H1 (cell line): Measurements from ENCODE around the gene RSPH9. TPM values are rescaled to one million over a fixed set of nuclear protein-coding genes. Genes with fewer than 3 reads are reported as not detected.

ENCODE experiments used
- CTCF ChIA-PET: fragments of 300-600 bp; sonication (Branson Sonifier 250); formaldehyde crosslinking; loops from one replicate; lab custom pipeline; 2021; ENCODE audit not compliant: partially characterized antibody; lab: Charles Lee
- POLR2A ChIA-PET: fragments of 300-600 bp; sonication (Branson Sonifier 250); formaldehyde crosslinking; loops from one replicate; lab custom pipeline; 2021; ENCODE audit warnings: inconsistent platforms; ENCODE audit not compliant: partially characterized antibody; lab: Charles Lee
- DNase-seq, 2 experiments: peaks; one replicate each; pipeline versions ENCODE4 v3.0.0 to v3.0.0-alpha.2; 2010 to 2022; ENCODE audit warnings: low spot score in 2 of 2, low read depth in 1 of 2, mixed read lengths in 1 of 2
- FAIRE-seq: peaks from 2 replicates; lab custom pipeline; 2011; peaks lifted over from hg19 to GRCh38; lab: Jason Lieb, UNC
- H2AFZ ChIP-seq: 2 replicates; pipeline ENCODE4 v1.8.1; 2012; ENCODE audit warnings: low read length, inconsistent platforms
- H2AK5ac ChIP-seq: 2 replicates; pipeline ENCODE4 v1.6.1; 2013; ENCODE audit warnings: low read depth, low read length
- H2BK120ac ChIP-seq: replicated peaks from 2 replicates; pipeline ENCODE3; 2013; ENCODE audit warnings: low read depth, low read length, inconsistent platforms
- H2BK12ac ChIP-seq: 2 replicates; pipeline ENCODE4 v1.6.1; 2013; ENCODE audit warnings: low read depth, low read length
- H2BK15ac ChIP-seq: 2 replicates; pipeline ENCODE4 v1.6.1; 2013; ENCODE audit warnings: low read length
- H2BK20ac ChIP-seq: 2 replicates; pipeline ENCODE4 v1.6.1; 2013; ENCODE audit warnings: low read length
- H2BK5ac ChIP-seq: 2 replicates; pipeline ENCODE4 v1.6.1; 2013; ENCODE audit warnings: low read depth, low read length
- H3K14ac ChIP-seq: 2 replicates; pipeline ENCODE4 v1.6.1; 2013; ENCODE audit warnings: inconsistent platforms; ENCODE audit not compliant: insufficient read length
- H3K18ac ChIP-seq: 2 replicates; pipeline ENCODE4 v1.6.1; 2013; ENCODE audit warnings: low read length; ENCODE audit errors: extremely low read depth
- H3K23ac ChIP-seq: 2 replicates; pipeline ENCODE4 v1.6.1; 2013; ENCODE audit warnings: inconsistent platforms; ENCODE audit not compliant: insufficient read length
- H3K23me2 ChIP-seq: 2 replicates; pipeline ENCODE4 v1.6.1; 2013; ENCODE audit warnings: low read depth, low read length
- H3K27ac ChIP-seq: 2 replicates; pipeline ENCODE4 v1.6.1; 2011; ENCODE audit warnings: low read depth, low read length, inconsistent platforms
- H3K27me3 ChIP-seq, 4 experiments: replicated peaks in 1 of 4; 1 replicate in 1 of 4; 2 replicates in 3 of 4; pipeline versions ENCODE4 v1.6.1 to v1.8.1; 2011 to 2013; ENCODE audit warnings: low read length in 3 of 4, mild to moderate bottlenecking in 3 of 4, inconsistent platforms in 2 of 4, mixed read lengths in 2 of 4, moderate library complexity in 1 of 4; ENCODE audit not compliant: control insufficient read depth in 3 of 4, insufficient read depth in 3 of 4; ENCODE audit errors: extremely low read depth in 1 of 4
- H3K36me3 ChIP-seq, 4 experiments: 2 replicates each; pipeline versions ENCODE4 v1.6.1 to v1.8.1; 2011 to 2013; ENCODE audit warnings: mild to moderate bottlenecking in 4 of 4, low read length in 3 of 4, moderate library complexity in 2 of 4, control low read depth in 1 of 4, inconsistent platforms in 1 of 4; ENCODE audit not compliant: insufficient read depth in 4 of 4, control insufficient read depth in 2 of 4
- H3K4ac ChIP-seq: replicated peaks from 2 replicates; pipeline ENCODE3; 2013; ENCODE audit warnings: low read length, low read depth, mixed read lengths, inconsistent platforms; ENCODE audit not compliant: insufficient read length
- H3K4me1 ChIP-seq, 4 experiments: replicated peaks in 1 of 4; 1 replicate in 1 of 4; 2 replicates in 3 of 4; pipeline versions ENCODE4 v1.6.1 to v1.8.1; 2011 to 2013; ENCODE audit warnings: low read length in 3 of 4, inconsistent platforms in 2 of 4, mixed read lengths in 1 of 4; ENCODE audit not compliant: insufficient read depth in 4 of 4, control insufficient read depth in 3 of 4
- H3K4me2 ChIP-seq, 2 experiments: 2 replicates each; pipeline versions ENCODE4 v1.6.1 to v1.8.1; 2011 to 2013; ENCODE audit warnings: low read depth in 2 of 2, low read length in 2 of 2, control low read depth in 1 of 2, inconsistent platforms in 1 of 2, mild to moderate bottlenecking in 1 of 2; ENCODE audit not compliant: insufficient read depth in 1 of 2
- H3K4me3 ChIP-seq, 4 experiments: fragments of 200-600, 300-600 bp in 1 of 4; sonication (generic), shearing (Covaris generic), sonication (Bioruptor Twin) in 1 of 4; 2 replicates each; pipeline versions ENCODE4 v1.5.1 to v1.8.1; 2011 to 2016; ENCODE audit warnings: low read length in 4 of 4, low read depth in 3 of 4, control low read depth in 2 of 4, inconsistent platforms in 2 of 4, mild to moderate bottlenecking in 2 of 4, mixed read lengths in 1 of 4, moderate library complexity in 1 of 4; ENCODE audit not compliant: insufficient read depth in 2 of 4; ENCODE audit errors: extremely low read depth in 1 of 4
- H3K56ac ChIP-seq: replicated peaks from 2 replicates; pipeline ENCODE3; 2013; ENCODE audit warnings: low read depth, mild to moderate bottlenecking, mixed read lengths, low read length, inconsistent platforms; ENCODE audit not compliant: insufficient read length
- H3K79me1 ChIP-seq: 2 replicates; pipeline ENCODE4 v1.6.1; 2013; ENCODE audit warnings: low read depth, low read length, control low read depth
- H3K79me2 ChIP-seq, 2 experiments: 2 replicates each; pipeline versions ENCODE4 v1.6.1 to v1.8.1; 2012 to 2013; ENCODE audit warnings: low read length in 2 of 2, mild to moderate bottlenecking in 2 of 2, inconsistent platforms in 1 of 2; ENCODE audit not compliant: insufficient read depth in 2 of 2, control insufficient read depth in 1 of 2
- H3K9ac ChIP-seq, 4 experiments: replicated peaks in 1 of 4; 1 replicate in 1 of 4; 2 replicates in 3 of 4; pipeline versions ENCODE4 v1.6.1 to v1.8.1; 2011 to 2013; ENCODE audit warnings: low read depth in 3 of 4, low read length in 3 of 4, control low read depth in 2 of 4, mild to moderate bottlenecking in 2 of 4, moderate library complexity in 2 of 4, inconsistent platforms in 1 of 4; ENCODE audit errors: extremely low read depth in 1 of 4
- H3K9me3 ChIP-seq, 2 experiments: 2 replicates each; pipeline versions ENCODE4 v1.6.1 to v1.8.1; 2012 to 2013; ENCODE audit warnings: mild to moderate bottlenecking in 2 of 2, moderate library complexity in 2 of 2, control low read depth in 1 of 2, inconsistent platforms in 1 of 2, low read depth in 1 of 2, low read length in 1 of 2, mixed read lengths in 1 of 2; ENCODE audit not compliant: insufficient read depth in 2 of 2
- H4K20me1 ChIP-seq, 2 experiments: replicated peaks in 1 of 2; 2 replicates each; pipeline versions ENCODE3 to v1.8.1; 2011 to 2013; ENCODE audit warnings: inconsistent platforms in 2 of 2, low read length in 2 of 2, mild to moderate bottlenecking in 1 of 2; ENCODE audit not compliant: insufficient read depth in 2 of 2, control insufficient read depth in 1 of 2
- H4K5ac ChIP-seq: 2 replicates; pipeline ENCODE4 v1.6.1; 2013; ENCODE audit warnings: low read length, low read depth, mixed read lengths, inconsistent platforms; ENCODE audit not compliant: insufficient read length
- H4K8ac ChIP-seq: 2 replicates; pipeline ENCODE4 v1.8.0; 2013; ENCODE audit warnings: mild to moderate bottlenecking, moderate library complexity, low read length, inconsistent platforms; ENCODE audit not compliant: insufficient read depth; ENCODE audit errors: extremely low read depth
- H4K91ac ChIP-seq: replicated peaks from 2 replicates; pipeline ENCODE3; 2013; ENCODE audit warnings: low read length, mixed read lengths, inconsistent platforms; ENCODE audit not compliant: insufficient read length
- CHD1 ChIP-seq: IDR thresholded peaks from 2 replicates; pipeline ENCODE4 v1.6.1; 2012; ENCODE audit warnings: low read depth, low read length, improper control_type of control experiment
- CREB1 ChIP-seq: IDR thresholded peaks from 2 replicates; pipeline ENCODE4 v1.6.1; 2012; ENCODE audit warnings: inconsistent platforms
- CTCF ChIP-seq, 3 experiments: IDR thresholded peaks; 1 replicate in 2 of 3; 2 replicates in 1 of 3; pipeline versions ENCODE4 v1.5.1 to v1.6.1; 2011; ENCODE audit warnings: low read length in 3 of 3, mild to moderate bottlenecking in 3 of 3, inconsistent platforms in 2 of 3, low read depth in 1 of 3, moderate library complexity in 1 of 3; ENCODE audit not compliant: insufficient read depth in 1 of 3; ENCODE audit errors: control extremely low read depth in 1 of 3
- HDAC2 ChIP-seq, 2 experiments: fragments of 300-600 bp in 1 of 2; sonication (generic) in 1 of 2; IDR thresholded peaks; 2 replicates each; pipeline ENCODE4 v1.6.1; 2011 to 2012; ENCODE audit warnings: low read depth in 2 of 2, low read length in 2 of 2, mild to moderate bottlenecking in 2 of 2, moderate library complexity in 2 of 2, borderline replicate concordance in 1 of 2, inconsistent platforms in 1 of 2
- NRF1 ChIP-seq: IDR thresholded peaks from 2 replicates; pipeline ENCODE4 v1.6.1; 2011; ENCODE audit warnings: mild to moderate bottlenecking, low read depth, low read length, improper control_type of control experiment
- RBBP5 ChIP-seq: IDR thresholded peaks from 2 replicates; pipeline ENCODE4 v1.7.1; 2012; ENCODE audit warnings: low read depth, mild to moderate bottlenecking, inconsistent platforms, low read length, moderate library complexity, borderline replicate concordance
- RFX5 ChIP-seq: IDR thresholded peaks from 2 replicates; pipeline ENCODE4 v1.6.1; 2011; ENCODE audit warnings: low read depth, low read length, improper control_type of control experiment, borderline replicate concordance
- TBP ChIP-seq: IDR thresholded peaks from 2 replicates; pipeline ENCODE4 v1.6.1; 2011; ENCODE audit warnings: low read depth, low read length, improper control_type of control experiment
- ZNF274 ChIP-seq: IDR thresholded peaks from 2 replicates; pipeline ENCODE4 v1.7.0; 2012; ENCODE audit warnings: low read length, borderline replicate concordance; ENCODE audit errors: extremely low read depth
- whole genome bisulfite sequencing, 2 experiments: shearing (Covaris generic) in 1 of 2; methylation state at CpG; one replicate each; pipeline versions ENCODE4 v1.1.6 to v1.1.7; 2013 to 2015; ENCODE audit warnings: low lambda C conversion rate in 2 of 2, mixed read lengths in 2 of 2, inconsistent platforms in 1 of 2, low coverage in 1 of 2, missing lambda C conversion rate in 1 of 2; ENCODE audit not compliant: insufficient replicate concordance in 2 of 2, insufficient coverage in 1 of 2, insufficient read length in 1 of 2; ENCODE audit errors: extremely low coverage in 1 of 2, missing lambda C conversion rate in 1 of 2; 5-methylcytosine and 5-hydroxymethylcytosine counted together
- polyA plus RNA-seq, 7 experiments: library from polyadenylated mRNA; depleted of rRNA in 3 of 7; stranded (reverse) in 5 of 7; unstranded in 2 of 7; fragments of >200 nt in 5 of 7; fragments of 200-250 nt in 2 of 7; gene quantifications; 1 replicate in 5 of 7; 2 replicates in 1 of 7; 4 replicates in 1 of 7; pipeline versions ENCODE4 v1.2.1 to v1.2.3, GENCODE V29; 2011 to 2013; ENCODE audit warnings: missing spikeins in 2 of 7, mixed read lengths in 2 of 7
- total RNA-seq: library from RNA; stranded (reverse); fragmentation: NEBNext Ultra II Directional; extraction: Animal tissue kit (Norgen Biotek cat#: 25700); gene quantifications from 2 replicates; pipeline ENCODE4 v1.2.1, GENCODE V29; 2021

The RSPH9 gene
- total and polyA plus RNA-seq, 2 of the 8 experiments (the other 6 are each of a cell fraction or from before 2014, with no cell fraction given) = 0.15 to 0.23 TPM

DNA sequence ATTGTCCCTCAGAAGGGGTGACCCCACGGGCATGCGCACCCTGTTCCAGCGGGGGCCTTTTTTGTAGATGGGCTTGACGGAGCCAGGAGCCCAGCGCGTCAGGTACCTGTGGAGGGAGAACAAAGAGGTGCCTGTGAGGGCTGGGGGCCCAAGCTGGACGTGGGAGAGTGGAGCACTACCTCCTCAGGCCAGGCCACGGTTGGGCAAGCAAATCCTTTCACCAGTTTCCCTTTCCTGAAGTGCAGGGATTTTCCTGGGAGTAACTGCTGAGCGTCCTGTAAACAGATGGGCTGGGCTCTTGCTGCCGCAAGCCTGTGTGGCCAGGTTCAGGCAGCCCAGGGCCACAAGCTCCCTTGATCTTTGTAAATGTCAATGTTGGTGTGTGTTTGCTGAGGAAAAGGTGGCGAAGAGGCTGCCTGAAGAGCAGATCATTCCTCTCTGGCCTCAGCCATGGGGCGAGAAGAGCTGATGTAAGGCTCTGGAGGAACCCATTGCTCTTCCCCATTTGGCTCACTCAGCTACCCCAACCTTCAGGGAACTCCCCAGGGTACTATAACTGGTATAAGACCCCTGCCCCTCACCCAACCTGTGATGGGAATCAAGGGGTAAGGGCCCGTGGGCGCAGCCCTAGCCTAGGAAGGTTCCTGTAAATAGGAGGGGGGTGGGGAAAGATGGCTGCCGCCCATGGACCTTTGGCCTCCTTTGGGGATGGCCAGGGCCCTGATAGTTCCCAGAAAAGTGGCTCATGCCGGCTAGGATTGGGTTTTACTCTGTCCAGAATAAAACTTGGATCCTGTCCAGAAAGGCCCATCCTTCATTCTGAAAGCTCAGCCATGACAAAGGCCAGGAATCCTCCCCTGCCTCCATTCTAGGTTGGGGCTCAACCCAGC lies 27.2 kb downstream of the RSPH9 start:
- Histone ChIP-seq H3K56ac (no peak overlapping the region), H2AFZ (no peak overlapping the region), H4K91ac (no peak overlapping the region), H3K18ac (no peak overlapping the region), H3K27me3 (no peaks in the 10 kb centered on the region), H2BK15ac (no peak overlapping the region), H3K27ac (no peak overlapping the region), H3K9ac (no peak overlapping the region), H3K4me2 (no peak overlapping the region), H3K14ac (no peak overlapping the region), H2BK20ac (no peak overlapping the region), H2BK12ac (no peak overlapping the region), H3K9me3 (no peaks in the 10 kb centered on the region), H3K79me1 (no peaks in the 10 kb centered on the region), H4K8ac (no peak overlapping the region), H4K20me1 (peaks cover 0 to 4% of the 10 kb centered on the region in 2 experiments), H3K23me2 (peaks cover 3% of the 10 kb centered on the region; the same call in 1 of the 2 replicates), H3K4me1 (peaks cover 5 to 25% (median 22%) of the 10 kb centered on the region in 4 experiments), H2BK120ac (no peak overlapping the region), H3K79me2 (no peaks in the 10 kb centered on the region), H2BK5ac (no peak overlapping the region), H3K23ac (no peak overlapping the region), H3K4me3 (no peak overlapping the region), H3K4ac (no peak overlapping the region), H3K36me3 (peaks cover 25 to 51% (median 29%) of the 10 kb centered on the region in 4 experiments; a peak in 7 of 8 replicates), H4K5ac (no peak overlapping the region), H2AK5ac (no peak overlapping the region)
- ChIA-PET CTCF (interaction anchor here (0.9 to 12.6 kb wide), 11 partner anchors 13 to 407 kb away, joined by 3 to 146 read pairs (median 5); partner anchors contain the start of gene VEGFA), POLR2A (interaction anchor here (1.0 to 10.0 kb wide), 6 partner anchors 8 to 101 kb away, joined by 3 to 85 read pairs (median 5); partner anchors contain the start of genes GTPBP2 and MRPS18A)
- FAIRE-seq (no peak), DNase-seq (no peak)
- 96% methylated on average over 16 of the region's 16 CpGs; no CpG with 5 or more reads in 1 of the 2 experiments for WGBS, 2 experiments
- no peak for TF ChIP-seq CREB1
- TF ChIP-seq NRF1 = no peak
- no peak for TF ChIP-seq HDAC2 (IDR thresholded peaks at IDR 0.05; ENCODE audit: borderline replicate concordance in 1 of 2, low read depth in 2 of 2, low read length in 2 of 2)
- TF ChIP-seq CTCF (IDR thresholded peaks at IDR 0.05; ENCODE audit: control extremely low read depth in 1 of 3, insufficient read depth in 1 of 3, low read depth in 1 of 3, low read length in 3 of 3) = no peak
- no peak for TF ChIP-seq CHD1
- no peak for TF ChIP-seq ZNF274
- TF ChIP-seq TBP = no peak
- no peak for TF ChIP-seq RBBP5
- no peak for TF ChIP-seq RFX5
